Transverse colon (tissue), 3 donors: ENCODE results near the gene CD151.

Source experiments
- POLR2A ChIP-seq: fragments of 450-650 bp; IDR thresholded peaks from one replicate; pipeline ENCODE4 v1.6.1; 2016; ENCODE audit warnings: antibody characterized with exemption, mild to moderate bottlenecking, moderate library complexity
- TF ChIP-seq, protein P1 (sequence below), 5 experiments: fragments of 200-600 bp in 3 of 5; fragments of 450-650 bp in 2 of 5; sonication (generic) in 3 of 5; IDR thresholded peaks; 1 replicate in 2 of 5; 2 replicates in 3 of 5; pipeline ENCODE4 v1.5.1; 2016 to 2017; ENCODE audit warnings: antibody characterized with exemption in 5 of 5, inconsistent platforms in 3 of 5, mild to moderate bottlenecking in 2 of 5, moderate library complexity in 1 of 5

DNA sequence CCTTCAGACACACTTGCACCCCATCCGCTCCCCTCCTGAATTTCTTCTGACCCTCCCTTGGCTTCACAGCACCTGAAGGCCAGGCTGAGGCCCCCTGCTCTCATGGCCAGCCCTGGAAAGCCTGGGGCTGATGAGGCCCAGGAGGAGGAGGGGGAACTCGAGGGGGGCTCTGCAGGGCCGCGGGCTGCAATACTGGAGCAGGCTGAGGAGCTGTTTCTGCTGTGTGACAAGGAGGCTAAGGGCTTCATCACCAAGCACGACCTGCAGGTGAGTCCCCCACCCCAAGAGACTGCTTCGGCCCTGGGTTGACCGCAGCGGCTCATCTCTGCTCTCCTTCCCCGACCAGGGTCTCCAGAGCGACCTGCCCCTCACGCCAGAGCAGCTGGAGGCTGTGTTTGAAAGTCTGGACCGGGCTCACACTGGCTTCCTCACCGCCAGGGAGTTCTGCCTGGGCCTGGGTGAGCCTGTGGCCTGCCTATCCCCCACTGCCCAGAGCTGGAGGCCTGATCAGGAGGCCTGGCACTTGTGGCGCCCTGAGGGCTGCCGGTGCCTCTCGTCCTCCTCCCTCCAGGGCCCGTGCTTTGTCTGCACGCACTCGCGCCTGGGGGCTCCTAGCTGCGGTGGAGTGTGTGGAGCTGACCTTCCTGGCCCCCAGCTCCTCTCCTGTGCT is 4.1 kb upstream of the CD151 start:
- TF ChIP-seq, protein P1, sequence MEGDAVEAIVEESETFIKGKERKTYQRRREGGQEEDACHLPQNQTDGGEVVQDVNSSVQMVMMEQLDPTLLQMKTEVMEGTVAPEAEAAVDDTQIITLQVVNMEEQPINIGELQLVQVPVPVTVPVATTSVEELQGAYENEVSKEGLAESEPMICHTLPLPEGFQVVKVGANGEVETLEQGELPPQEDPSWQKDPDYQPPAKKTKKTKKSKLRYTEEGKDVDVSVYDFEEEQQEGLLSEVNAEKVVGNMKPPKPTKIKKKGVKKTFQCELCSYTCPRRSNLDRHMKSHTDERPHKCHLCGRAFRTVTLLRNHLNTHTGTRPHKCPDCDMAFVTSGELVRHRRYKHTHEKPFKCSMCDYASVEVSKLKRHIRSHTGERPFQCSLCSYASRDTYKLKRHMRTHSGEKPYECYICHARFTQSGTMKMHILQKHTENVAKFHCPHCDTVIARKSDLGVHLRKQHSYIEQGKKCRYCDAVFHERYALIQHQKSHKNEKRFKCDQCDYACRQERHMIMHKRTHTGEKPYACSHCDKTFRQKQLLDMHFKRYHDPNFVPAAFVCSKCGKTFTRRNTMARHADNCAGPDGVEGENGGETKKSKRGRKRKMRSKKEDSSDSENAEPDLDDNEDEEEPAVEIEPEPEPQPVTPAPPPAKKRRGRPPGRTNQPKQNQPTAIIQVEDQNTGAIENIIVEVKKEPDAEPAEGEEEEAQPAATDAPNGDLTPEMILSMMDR (IDR thresholded peaks at IDR 0.05): no peak
- TF ChIP-seq POLR2A: no peak
